ENCODE measurements around the gene CCND2.

DNA sequence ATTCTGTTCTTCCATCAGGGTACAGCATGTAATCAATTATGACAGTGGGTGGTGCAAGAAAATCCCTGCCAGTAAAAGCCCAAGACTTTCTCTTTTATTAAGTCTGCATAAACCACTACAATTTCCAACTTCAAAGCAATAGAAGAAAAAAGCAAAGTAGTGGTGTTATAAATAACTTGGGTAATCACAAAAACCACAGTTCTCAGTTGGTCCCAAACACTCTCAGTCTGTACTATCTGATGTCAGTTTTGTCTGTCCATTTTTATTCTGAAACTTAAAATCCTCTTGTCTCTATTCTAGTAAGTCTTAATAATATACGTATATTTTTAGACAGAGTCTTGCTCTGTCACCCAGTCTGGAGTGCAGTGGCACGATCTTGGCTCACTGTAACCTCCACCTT is 38.7 kb downstream of the CCND2 start:
- TF ChIP-seq POLR2A (IDR thresholded peaks at IDR 0.05; ENCODE audit: extremely low read depth, insufficient read length): no peak
- TF ChIP-seq, protein P1, sequence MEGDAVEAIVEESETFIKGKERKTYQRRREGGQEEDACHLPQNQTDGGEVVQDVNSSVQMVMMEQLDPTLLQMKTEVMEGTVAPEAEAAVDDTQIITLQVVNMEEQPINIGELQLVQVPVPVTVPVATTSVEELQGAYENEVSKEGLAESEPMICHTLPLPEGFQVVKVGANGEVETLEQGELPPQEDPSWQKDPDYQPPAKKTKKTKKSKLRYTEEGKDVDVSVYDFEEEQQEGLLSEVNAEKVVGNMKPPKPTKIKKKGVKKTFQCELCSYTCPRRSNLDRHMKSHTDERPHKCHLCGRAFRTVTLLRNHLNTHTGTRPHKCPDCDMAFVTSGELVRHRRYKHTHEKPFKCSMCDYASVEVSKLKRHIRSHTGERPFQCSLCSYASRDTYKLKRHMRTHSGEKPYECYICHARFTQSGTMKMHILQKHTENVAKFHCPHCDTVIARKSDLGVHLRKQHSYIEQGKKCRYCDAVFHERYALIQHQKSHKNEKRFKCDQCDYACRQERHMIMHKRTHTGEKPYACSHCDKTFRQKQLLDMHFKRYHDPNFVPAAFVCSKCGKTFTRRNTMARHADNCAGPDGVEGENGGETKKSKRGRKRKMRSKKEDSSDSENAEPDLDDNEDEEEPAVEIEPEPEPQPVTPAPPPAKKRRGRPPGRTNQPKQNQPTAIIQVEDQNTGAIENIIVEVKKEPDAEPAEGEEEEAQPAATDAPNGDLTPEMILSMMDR (IDR thresholded peaks at IDR 0.05; ENCODE audit: low read depth, low read length): no peak
- TF ChIP-seq, protein P2, sequence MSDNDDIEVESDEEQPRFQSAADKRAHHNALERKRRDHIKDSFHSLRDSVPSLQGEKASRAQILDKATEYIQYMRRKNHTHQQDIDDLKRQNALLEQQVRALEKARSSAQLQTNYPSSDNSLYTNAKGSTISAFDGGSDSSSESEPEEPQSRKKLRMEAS (IDR thresholded peaks at IDR 0.05; ENCODE audit: low read depth, low read length): no peak
- no peak for TF ChIP-seq MYC (IDR thresholded peaks at IDR 0.05; ENCODE audit: low read depth, low read length)
